OCI-LY3 (cell line): Measurements from ENCODE around the gene HS3ST2.

Experiments
- EZH2phosphoT487 ChIP-seq: fragments of 200-600 bp; shearing (Covaris generic); IDR thresholded peaks from 2 replicates; pipeline ENCODE4 v1.6.1; 2018; ENCODE audit warnings: antibody characterized with exemption, mixed run types, low read depth
- TF ChIP-seq, protein P1 (sequence below): fragments of 200-600, 300-600 bp; sonication (generic); IDR thresholded peaks from 2 replicates; pipeline ENCODE4 v1.5.1; 2014; ENCODE audit warnings: antibody characterized with exemption, low read length, low read depth

DNA sequence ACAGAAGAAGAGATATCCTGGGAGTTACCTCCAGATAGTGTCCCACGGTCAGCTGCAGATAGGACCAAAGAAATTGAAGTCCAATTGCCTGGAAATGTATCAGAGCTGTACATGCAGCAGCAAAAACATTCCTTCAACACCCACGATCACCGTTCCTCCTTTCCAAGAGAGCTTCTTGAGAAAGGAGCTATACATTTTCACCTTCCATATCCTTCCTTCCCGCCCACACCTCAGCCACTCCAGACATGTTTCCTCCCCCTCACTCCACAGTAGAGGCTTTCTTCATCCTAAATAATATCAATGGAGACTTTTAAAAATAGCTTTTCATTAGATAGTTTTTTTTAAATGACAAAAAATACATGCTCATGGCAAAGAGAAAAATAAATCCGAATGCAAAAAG, 87.6 kb downstream of the HS3ST2 start:
- TF ChIP-seq, protein P1, sequence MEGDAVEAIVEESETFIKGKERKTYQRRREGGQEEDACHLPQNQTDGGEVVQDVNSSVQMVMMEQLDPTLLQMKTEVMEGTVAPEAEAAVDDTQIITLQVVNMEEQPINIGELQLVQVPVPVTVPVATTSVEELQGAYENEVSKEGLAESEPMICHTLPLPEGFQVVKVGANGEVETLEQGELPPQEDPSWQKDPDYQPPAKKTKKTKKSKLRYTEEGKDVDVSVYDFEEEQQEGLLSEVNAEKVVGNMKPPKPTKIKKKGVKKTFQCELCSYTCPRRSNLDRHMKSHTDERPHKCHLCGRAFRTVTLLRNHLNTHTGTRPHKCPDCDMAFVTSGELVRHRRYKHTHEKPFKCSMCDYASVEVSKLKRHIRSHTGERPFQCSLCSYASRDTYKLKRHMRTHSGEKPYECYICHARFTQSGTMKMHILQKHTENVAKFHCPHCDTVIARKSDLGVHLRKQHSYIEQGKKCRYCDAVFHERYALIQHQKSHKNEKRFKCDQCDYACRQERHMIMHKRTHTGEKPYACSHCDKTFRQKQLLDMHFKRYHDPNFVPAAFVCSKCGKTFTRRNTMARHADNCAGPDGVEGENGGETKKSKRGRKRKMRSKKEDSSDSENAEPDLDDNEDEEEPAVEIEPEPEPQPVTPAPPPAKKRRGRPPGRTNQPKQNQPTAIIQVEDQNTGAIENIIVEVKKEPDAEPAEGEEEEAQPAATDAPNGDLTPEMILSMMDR: no peak
- TF ChIP-seq EZH2phosphoT487: no peak
